Dermis blood vessel endothelial cell (primary cell): ENCODE results near the gene VPS4B. TPM values are rescaled to one million over a fixed set of nuclear protein-coding genes. Genes with fewer than 3 reads are reported as not detected.

Experiments
- DNase-seq: peaks from one replicate; pipeline ENCODE4 v3.0.0; 2010
- total RNA-seq: library from RNA; depleted of rRNA; stranded (reverse); fragments of >200 nt; gene quantifications from 2 replicates; pipeline ENCODE4 v1.2.3, GENCODE V29; 2014

The VPS4B gene
- total RNA-seq, 1 donor from 2014 or later, result 55.3 TPM

DNA sequence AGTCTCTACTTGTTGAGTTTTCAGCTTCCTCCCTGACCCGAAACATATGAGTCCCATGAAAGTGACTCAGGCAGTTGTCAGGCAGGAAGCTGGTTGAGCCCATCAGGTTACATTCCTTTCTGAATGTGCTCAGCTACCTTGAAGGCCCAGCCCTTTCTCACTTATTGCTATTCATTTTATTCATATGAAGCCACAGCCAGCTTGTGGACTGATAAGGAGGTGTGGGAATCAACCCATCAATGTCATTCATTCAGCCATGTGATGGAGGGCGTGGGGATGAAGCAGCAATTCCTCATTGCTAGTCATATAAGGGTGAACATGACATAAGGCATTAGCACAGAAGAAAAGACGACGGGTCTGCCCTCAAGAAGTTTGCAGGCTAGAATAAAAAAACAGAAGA lies 5.3 kb upstream of the VPS4B start:
- DNase-seq, result no peak

GRCh38 chr18:63422864-63423304 lies 608 bp upstream of the VPS4B start:
- DNase-seq, result no peak

GRCh38 chr18:63421514-63421913 lies 762 bp downstream of the VPS4B start:
- DNase-seq, result peak; percentile 29

- DNase-seq, result no peak
Observed at GRCh38 chr18:63412953-63413352, 9.3 kb downstream of the VPS4B start.

DNA sequence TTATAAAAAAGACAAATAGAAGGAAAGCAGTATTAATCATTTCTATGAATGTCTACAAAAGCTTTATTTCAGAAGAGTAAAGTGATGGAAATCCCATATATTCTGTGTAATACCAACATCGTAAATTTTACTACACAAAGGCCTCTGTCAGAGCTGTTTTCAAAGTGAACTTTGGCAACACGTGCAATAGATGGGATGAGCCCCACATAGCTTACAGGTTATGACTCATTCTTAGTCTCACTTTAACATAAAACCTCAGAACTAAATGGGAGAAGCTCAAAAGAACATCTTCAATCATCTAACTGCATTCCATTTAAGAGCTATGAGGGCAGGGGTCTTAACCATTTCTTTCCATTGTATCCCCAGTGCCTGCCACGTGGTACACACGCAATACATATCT lies 11.5 kb downstream of the VPS4B start:
- DNase-seq, result peak; percentile 59

DNA sequence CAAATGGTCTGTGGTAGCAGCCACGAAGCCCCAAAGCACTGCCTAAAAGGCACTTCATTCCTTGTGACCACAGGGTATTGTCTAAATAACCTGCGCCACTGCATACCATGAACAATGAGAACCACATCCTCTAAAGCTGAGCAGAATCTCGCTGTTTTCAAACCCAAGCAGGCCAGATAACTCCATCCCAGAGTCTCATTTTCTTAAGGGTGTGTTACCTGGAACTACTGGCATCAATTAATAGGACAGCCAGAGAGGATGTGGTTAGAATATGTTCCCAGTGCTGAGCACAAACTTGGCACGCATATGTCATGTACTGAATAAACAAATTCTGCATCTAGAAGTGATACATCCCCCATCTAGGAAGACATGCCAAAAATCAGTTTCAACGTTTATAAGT lies 13.0 kb downstream of the VPS4B start:
- DNase-seq, result no peak

GRCh38 chr18:63407734-63408133 lies 14.5 kb downstream of the VPS4B start:
- no peak for DNase-seq

DNA sequence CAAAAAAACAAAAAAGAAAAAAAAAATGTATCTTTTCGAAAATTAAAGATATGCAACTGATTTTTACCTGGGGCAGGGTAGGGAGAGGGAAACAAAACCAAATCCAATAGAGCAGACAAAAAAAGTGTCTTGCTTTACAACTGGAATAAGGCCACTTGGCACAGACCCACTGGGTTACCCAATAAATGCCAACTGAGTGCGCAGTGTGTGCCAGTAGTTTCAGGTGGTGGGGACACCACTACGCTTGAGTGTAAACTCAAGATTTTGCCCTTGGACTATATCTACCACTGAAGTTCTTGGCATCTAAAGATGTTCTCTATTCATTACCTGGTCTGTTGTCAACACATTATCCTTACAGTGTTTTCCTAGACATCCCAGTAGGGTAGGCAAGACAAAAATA lies 16.3 kb downstream of the VPS4B start:
- DNase-seq, result no peak

DNA sequence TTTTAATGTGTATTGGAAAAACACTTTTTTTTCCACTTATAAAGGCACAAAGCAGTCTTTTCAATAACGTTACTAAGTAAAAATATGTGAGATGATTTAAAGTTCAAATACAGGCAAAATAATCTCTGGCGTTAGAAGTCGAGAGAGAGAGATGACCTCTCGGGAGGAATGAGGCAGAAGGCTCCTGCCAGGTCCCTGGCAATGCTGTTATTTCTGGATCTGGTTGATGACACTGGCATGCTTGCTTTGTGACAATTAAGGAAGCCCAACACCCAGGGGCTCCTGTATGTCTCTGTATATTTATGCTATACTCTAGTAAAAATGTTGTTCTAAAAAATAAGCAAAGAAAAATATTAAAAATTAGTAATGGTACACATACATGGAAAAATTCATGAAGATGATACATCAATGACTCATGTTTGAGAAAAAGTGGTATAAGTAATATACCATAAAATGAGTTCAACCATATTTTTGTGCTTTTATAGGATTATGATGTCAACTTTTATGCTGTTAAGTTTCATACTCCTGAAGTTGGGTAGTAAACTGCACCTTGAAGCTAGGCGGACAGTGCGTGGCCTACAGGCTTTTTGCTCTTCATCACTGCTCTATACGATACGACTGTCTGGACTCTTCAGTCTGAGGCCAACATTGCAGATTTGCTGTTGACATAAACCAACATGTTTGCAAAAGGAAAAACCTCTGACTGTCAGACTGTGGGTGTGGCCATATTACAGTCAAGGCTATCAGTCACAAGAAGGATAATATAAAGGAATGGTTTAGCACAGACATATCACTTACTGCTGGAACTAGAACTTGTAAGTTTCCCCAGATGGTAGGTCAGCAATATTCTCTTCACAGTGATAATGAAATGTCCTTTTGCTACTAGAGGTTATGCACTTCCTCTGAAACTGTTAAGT lies 19.8 kb downstream of the VPS4B start:
- DNase-seq, result no peak

- DNase-seq, result no peak
Observed at GRCh38 chr18:63399300-63399699, 23.0 kb downstream of the VPS4B start.

- DNase-seq, result no peak
Observed at GRCh38 chr18:63397349-63397748, 24.9 kb downstream of the VPS4B start.

- no peak for DNase-seq
Observed at GRCh38 chr18:63395503-63395902, 26.8 kb downstream of the VPS4B start.

GRCh38 chr18:63394954-63395353 lies 27.3 kb downstream of the VPS4B start:
- no peak for DNase-seq

DNA sequence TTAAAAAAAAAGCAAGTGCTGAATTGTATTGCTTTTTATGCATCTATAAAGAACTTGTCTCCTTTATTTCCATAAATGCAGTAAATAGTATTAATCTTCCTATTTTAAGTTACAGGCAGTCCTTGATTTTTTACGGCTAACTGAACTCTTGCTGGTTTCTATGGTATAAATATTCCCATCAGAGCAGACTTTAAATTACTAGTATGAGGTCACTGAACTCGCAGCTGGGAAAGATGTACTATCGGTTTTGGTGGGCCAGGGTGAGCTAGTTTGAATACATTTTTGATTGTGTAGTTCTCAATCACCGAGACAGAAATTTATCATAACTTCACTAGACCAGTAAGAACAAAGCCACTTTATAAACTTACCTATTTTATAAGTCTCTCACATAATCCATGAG lies 34.4 kb downstream of the VPS4B start:
- DNase-seq, result no peak

DNA sequence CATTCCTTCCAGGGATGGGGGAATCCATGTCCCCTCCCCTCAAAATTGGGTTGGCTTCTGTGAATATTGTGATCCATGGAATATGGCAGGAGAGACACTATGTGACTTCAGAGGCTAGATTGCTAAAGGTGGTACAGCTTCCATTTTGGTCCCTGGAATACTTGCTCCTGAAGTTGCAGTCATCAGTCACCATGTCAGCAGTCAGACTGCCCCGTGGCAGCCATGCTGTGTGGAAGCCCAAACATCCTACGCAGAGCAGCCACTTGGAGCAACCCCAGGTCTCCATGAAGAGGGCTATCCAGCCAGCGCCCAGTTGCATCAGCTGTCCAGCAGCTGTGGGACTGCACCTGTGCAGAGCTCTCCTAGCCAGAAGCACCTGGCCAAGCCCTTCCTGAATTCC lies 39.4 kb downstream of the VPS4B start:
- DNase-seq, result no peak

GRCh38 chr18:63379639-63379962 lies 42.7 kb downstream of the VPS4B start:
- DNase-seq, result peak; percentile 8

- no peak for DNase-seq
Observed at GRCh38 chr18:63378919-63379638, 43.2 kb downstream of the VPS4B start.

- DNase-seq, result no peak
Observed at GRCh38 chr18:63377275-63377980, 44.8 kb downstream of the VPS4B start.

- no peak for DNase-seq
Observed at GRCh38 chr18:63376538-63376937, 45.7 kb downstream of the VPS4B start.

- DNase-seq, result no peak
Observed at GRCh38 chr18:63374540-63374939, 47.7 kb downstream of the VPS4B start.

GRCh38 chr18:63373161-63373560 lies 49.1 kb downstream of the VPS4B start:
- no peak for DNase-seq

GRCh38 chr18:63368611-63369010 lies 53.7 kb downstream of the VPS4B start:
- DNase-seq, result no peak
